HG03469 (cell line): ENCODE data around the gene QTRT2.

Experiments used
- ATAC-seq: cut with Tn5 transposase; IDR thresholded peaks from one replicate; pipeline ENCODE4 v1.9.1; 2021; ENCODE audit warnings: mild to moderate bottlenecking, moderate library complexity, moderate number of reproducible peaks; ENCODE audit not compliant: unreplicated experiment

The QTRT2 gene

DNA sequence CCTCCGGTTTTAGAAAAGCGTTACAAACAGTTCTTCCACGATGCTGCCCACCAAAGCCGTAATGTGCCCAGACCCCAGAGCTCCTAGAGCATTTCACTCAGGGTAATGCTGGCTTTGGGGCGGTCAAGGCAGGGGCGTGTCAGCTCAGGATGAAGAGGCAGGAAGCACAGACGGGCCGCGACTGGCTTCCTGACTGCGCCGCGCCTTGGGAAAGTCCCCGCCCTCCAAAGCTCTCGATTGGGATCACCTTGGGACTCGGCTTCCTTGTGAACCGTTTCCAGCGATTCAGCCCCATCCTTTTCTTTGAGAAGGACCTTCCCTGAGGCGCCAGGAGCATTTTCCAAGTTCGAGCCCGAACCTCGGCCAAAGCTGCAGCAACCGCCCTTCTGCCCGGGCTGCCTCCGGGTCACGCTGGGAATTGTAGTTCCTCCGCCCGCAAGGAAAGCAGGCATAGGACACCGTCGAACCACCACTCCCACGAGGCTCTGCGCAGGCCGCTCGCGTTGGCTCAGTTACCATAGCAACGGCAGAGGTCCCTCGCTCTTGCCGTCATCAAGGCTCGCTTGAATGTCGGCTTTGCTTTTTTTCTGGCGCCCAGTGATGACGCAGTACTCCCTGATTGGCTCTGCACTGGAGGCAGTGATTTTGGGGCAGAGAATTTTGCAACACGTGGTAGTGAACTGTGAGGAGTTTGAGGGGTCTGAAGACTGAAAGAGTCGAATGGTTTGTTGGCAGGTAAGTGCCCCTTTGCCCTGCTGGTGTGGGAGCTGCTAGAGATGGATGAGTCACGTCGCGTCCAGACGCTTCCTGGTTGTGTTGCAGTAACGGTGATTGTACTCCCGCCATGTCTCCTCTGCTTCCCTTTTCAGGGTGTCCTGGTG is at the start of gene QTRT2, which contains the start of gene CCDC191:
Gene QTRT2 (plus strand): TSS at position 608 of the 881 bp plus-strand sequence. CDS start 8,521 bp downstream, outside the sequence.
Gene CCDC191 (minus strand): TSS at position 397 of the 881 bp plus-strand sequence. CDS start 60 bp downstream, at position 337.
- peak; percentile 89 for ATAC-seq

- ATAC-seq = no peak
These were observed 45.3 kb upstream of the QTRT2 start for GRCh38 chr3:114011059-114011797.

GRCh38 chr3:114014211-114014610 is 42.3 kb upstream of the QTRT2 start:
- no peak for ATAC-seq

DNA sequence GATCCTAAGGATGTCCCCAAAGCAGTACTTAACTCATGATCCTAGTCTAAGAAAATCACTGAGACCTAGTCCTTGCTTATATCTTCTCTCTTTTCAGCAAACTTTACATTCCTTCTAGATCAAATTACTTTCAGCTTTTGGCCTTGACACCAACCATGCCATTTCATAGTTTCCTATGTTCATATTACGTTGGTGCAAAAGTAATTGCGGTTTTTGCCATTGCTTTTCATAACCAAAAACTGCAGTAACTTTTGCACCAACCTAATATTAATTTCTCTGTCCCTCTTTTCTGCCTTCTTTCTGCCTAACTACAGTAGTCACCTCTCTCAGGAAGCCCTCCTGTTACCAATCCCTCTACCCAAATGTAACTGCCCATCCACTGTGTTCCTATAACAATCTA is 37.1 kb upstream of the QTRT2 start:
- ATAC-seq = no peak

GRCh38 chr3:114020907-114021306 is 35.6 kb upstream of the QTRT2 start:
- no peak for ATAC-seq

DNA sequence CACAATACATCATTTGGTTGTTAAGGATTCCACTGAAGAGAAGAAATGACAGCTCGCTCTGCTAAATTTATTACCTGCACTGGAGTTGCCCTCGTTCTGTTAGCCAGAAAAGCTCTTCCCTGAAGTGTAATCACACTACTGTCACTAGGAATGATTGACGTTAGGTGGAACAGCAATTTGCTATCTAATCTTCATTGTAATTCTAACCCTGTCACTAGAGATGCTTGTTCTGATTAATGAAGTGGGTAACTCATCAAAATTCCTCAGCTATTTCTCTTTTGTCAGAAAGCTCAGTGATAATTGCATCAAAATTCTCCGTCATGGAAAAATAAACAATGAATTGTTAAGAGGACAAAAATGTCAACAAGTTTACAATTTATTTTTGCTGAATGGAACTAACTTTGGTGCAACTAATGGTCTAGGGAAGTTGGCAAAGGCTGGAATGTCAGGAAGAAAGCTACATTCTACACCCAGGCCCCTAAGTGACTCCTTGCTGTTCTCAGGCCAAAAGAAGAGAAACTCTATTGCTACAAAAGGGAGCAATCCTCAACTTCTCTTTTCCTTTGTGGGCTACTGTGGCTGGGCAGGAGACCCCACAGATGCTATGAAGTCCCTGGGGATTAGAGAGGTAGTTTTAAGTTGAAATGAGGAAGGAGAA is 34.3 kb upstream of the QTRT2 start:
- ATAC-seq = no peak

- no peak for ATAC-seq
These were observed 31.1 kb upstream of the QTRT2 start for GRCh38 chr3:114025451-114025850.

DNA sequence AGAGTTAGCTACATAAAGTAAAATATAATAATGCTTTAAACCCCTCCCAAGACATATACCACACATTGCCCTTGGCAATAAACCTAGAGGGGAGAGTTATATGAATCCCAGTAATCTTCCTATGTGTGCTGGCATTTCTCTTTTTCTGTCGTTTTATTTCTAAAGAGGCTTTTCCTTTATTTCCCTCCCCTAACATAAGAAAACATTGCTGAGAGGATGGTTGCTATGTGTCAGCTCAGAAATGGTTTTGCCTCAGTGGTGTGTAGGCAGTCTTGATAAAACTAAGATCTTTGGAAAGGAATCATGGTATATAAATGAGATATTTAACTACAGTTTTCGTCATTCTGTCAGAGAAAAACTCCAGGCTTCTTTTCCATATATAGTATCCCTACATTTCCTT is 30.2 kb upstream of the QTRT2 start:
- ATAC-seq = no peak

- no peak for ATAC-seq
These were observed 22.8 kb upstream of the QTRT2 start for GRCh38 chr3:114033721-114034120.

DNA sequence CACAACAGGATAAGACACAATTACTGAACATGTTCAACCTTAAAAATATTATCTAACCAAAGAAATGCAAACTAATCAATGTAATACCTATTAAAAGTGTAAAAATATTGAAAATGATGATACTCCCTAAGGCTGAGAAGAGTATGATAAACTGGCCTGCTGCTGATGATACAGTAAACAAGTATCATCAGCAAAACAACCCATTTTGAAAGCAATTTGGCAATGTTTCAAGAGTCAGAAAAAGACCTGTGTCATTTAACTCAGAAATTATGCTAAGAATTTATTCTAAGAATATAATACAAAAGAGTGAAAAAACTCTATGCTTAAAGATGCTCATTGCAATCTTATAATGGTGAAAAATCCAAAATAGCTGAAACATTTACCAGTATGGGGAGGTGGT is 22.3 kb upstream of the QTRT2 start:
- ATAC-seq = no peak

- no peak for ATAC-seq
These were observed 21.6 kb upstream of the QTRT2 start for GRCh38 chr3:114034787-114035545.

GRCh38 chr3:114035896-114036295 is 20.6 kb upstream of the QTRT2 start:
- ATAC-seq = no peak

- no peak for ATAC-seq
These were observed 13.3 kb upstream of the QTRT2 start for GRCh38 chr3:114043205-114043604.

- no peak for ATAC-seq
These were observed 4.3 kb upstream of the QTRT2 start for GRCh38 chr3:114052216-114052615.

- ATAC-seq = no peak
These were observed 442 bp downstream of the QTRT2 start for GRCh38 chr3:114057011-114057347.

- no peak for ATAC-seq
These were observed 2.1 kb downstream of the QTRT2 start for GRCh38 chr3:114058646-114059045.

DNA sequence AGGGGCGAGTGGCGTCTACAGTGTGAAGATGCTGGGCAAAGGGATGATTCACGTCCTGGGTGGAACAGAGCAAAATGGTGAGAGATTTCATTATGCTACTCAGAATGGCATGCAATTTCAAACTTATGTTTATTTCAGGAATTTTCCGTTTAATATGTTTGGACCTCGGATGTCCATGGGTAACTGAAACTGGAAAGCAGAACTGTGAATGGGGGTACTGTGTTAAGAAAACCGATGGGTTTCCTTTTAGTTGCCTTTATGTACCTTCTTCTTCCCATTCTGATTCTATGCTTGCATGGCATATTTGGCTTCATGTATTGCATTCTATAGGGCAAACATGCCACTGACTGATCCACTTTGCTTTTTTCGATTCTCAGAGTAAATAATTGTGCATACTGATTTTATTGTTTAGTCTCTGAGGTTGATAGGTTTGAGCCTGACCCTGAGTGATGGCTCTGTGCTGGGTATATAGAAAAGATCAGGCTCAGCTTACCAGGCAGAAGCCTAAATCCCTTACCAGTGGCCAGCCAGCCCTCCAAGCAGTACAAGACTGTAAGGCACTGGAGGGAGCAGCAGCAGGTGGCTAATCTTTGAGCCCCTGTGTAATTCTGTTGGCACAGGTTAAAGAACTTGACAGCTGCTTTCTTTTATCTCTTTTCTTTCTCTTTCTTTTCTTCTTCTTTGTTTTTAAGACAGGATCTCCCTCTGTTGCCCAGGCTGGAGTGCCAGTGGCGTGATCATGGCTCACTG is 4.5 kb downstream of the QTRT2 start:
- no peak for ATAC-seq

DNA sequence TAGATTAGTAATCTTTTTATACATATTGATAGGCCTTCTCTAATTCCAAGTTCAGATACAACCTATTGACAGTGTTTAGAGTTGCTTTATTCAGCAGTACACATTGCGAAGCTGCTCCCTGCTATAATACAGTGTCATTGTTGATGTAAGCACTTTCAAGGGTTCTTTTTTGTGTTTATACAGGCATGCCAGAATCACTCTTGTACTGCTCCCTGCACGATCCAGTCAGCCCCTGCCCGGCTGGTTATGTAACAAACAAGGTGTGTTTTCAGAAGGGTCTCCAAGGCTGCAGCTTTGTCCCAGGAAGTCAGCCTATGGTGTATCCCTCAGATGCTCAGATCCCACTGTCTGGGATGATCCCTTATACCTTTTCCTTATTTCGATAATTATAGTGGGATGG is 11.3 kb downstream of the QTRT2 start:
- ATAC-seq = no peak

GRCh38 chr3:114068336-114068735 is 11.8 kb downstream of the QTRT2 start:
- no peak for ATAC-seq

DNA sequence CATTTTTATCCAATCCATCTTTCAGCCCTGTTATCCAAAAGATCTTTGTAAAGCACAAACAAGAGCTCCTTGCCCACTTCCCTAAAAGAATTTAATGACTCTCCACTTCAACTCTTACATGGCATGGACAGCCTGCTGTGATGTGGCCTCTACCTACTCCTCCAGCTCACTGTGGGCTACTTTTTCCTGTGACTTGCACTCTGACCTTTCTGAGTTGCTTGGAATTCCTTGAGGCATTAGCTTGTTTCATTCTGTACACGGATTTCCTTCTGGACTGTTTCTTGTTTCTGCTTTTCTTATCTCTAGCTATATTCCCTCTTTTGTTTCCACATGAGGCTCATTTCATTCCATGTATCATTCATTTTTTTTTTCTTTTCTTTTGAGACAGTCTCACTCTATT is 15.2 kb downstream of the QTRT2 start:
- ATAC-seq = no peak
